H1 (cell line): ENCODE measurements around the gene ZBED1. TPM values are rescaled to one million over a fixed set of nuclear protein-coding genes. Genes with fewer than 3 reads are reported as not detected.

Experiments
- CTCF ChIA-PET: fragments of 300-600 bp; sonication (Branson Sonifier 250); formaldehyde crosslinking; loops from one replicate; lab custom pipeline; 2021; ENCODE audit not compliant: partially characterized antibody; lab: Charles Lee
- POLR2A ChIA-PET: fragments of 300-600 bp; sonication (Branson Sonifier 250); formaldehyde crosslinking; loops from one replicate; lab custom pipeline; 2021; ENCODE audit warnings: inconsistent platforms; ENCODE audit not compliant: partially characterized antibody; lab: Charles Lee
- DNase-seq, 2 experiments: peaks; one replicate each; pipeline versions ENCODE4 v3.0.0 to v3.0.0-alpha.2; 2010 to 2022; ENCODE audit warnings: low spot score in 2 of 2, low read depth in 1 of 2, mixed read lengths in 1 of 2
- FAIRE-seq: peaks from 2 replicates; lab custom pipeline; 2011; peaks lifted over from hg19 to GRCh38; lab: Jason Lieb, UNC
- H2AFZ ChIP-seq: 2 replicates; pipeline ENCODE4 v1.8.1; 2012; ENCODE audit warnings: low read length, inconsistent platforms
- H2AK5ac ChIP-seq: 2 replicates; pipeline ENCODE4 v1.6.1; 2013; ENCODE audit warnings: low read depth, low read length
- H2BK120ac ChIP-seq: replicated peaks from 2 replicates; pipeline ENCODE3; 2013; ENCODE audit warnings: low read depth, low read length, inconsistent platforms
- H2BK12ac ChIP-seq: 2 replicates; pipeline ENCODE4 v1.6.1; 2013; ENCODE audit warnings: low read depth, low read length
- H2BK15ac ChIP-seq: 2 replicates; pipeline ENCODE4 v1.6.1; 2013; ENCODE audit warnings: low read length
- H2BK20ac ChIP-seq: 2 replicates; pipeline ENCODE4 v1.6.1; 2013; ENCODE audit warnings: low read length
- H2BK5ac ChIP-seq: 2 replicates; pipeline ENCODE4 v1.6.1; 2013; ENCODE audit warnings: low read depth, low read length
- H3K14ac ChIP-seq: 2 replicates; pipeline ENCODE4 v1.6.1; 2013; ENCODE audit warnings: inconsistent platforms; ENCODE audit not compliant: insufficient read length
- H3K18ac ChIP-seq: 2 replicates; pipeline ENCODE4 v1.6.1; 2013; ENCODE audit warnings: low read length; ENCODE audit errors: extremely low read depth
- H3K23ac ChIP-seq: 2 replicates; pipeline ENCODE4 v1.6.1; 2013; ENCODE audit warnings: inconsistent platforms; ENCODE audit not compliant: insufficient read length
- H3K23me2 ChIP-seq: 2 replicates; pipeline ENCODE4 v1.6.1; 2013; ENCODE audit warnings: low read depth, low read length
- H3K27ac ChIP-seq: 2 replicates; pipeline ENCODE4 v1.6.1; 2011; ENCODE audit warnings: low read depth, low read length, inconsistent platforms
- H3K27me3 ChIP-seq, 4 experiments: replicated peaks in 1 of 4; 1 replicate in 1 of 4; 2 replicates in 3 of 4; pipeline versions ENCODE4 v1.6.1 to v1.8.1; 2011 to 2013; ENCODE audit warnings: low read length in 3 of 4, mild to moderate bottlenecking in 3 of 4, inconsistent platforms in 2 of 4, mixed read lengths in 2 of 4, moderate library complexity in 1 of 4; ENCODE audit not compliant: control insufficient read depth in 3 of 4, insufficient read depth in 3 of 4; ENCODE audit errors: extremely low read depth in 1 of 4
- H3K36me3 ChIP-seq, 4 experiments: 2 replicates each; pipeline versions ENCODE4 v1.6.1 to v1.8.1; 2011 to 2013; ENCODE audit warnings: mild to moderate bottlenecking in 4 of 4, low read length in 3 of 4, moderate library complexity in 2 of 4, control low read depth in 1 of 4, inconsistent platforms in 1 of 4; ENCODE audit not compliant: insufficient read depth in 4 of 4, control insufficient read depth in 2 of 4
- H3K4ac ChIP-seq: replicated peaks from 2 replicates; pipeline ENCODE3; 2013; ENCODE audit warnings: low read length, low read depth, mixed read lengths, inconsistent platforms; ENCODE audit not compliant: insufficient read length
- H3K4me1 ChIP-seq, 4 experiments: replicated peaks in 1 of 4; 1 replicate in 1 of 4; 2 replicates in 3 of 4; pipeline versions ENCODE4 v1.6.1 to v1.8.1; 2011 to 2013; ENCODE audit warnings: low read length in 3 of 4, inconsistent platforms in 2 of 4, mixed read lengths in 1 of 4; ENCODE audit not compliant: insufficient read depth in 4 of 4, control insufficient read depth in 3 of 4
- H3K4me2 ChIP-seq, 2 experiments: 2 replicates each; pipeline versions ENCODE4 v1.6.1 to v1.8.1; 2011 to 2013; ENCODE audit warnings: low read depth in 2 of 2, low read length in 2 of 2, control low read depth in 1 of 2, inconsistent platforms in 1 of 2, mild to moderate bottlenecking in 1 of 2; ENCODE audit not compliant: insufficient read depth in 1 of 2
- H3K4me3 ChIP-seq, 4 experiments: fragments of 200-600, 300-600 bp in 1 of 4; sonication (generic), shearing (Covaris generic), sonication (Bioruptor Twin) in 1 of 4; 2 replicates each; pipeline versions ENCODE4 v1.5.1 to v1.8.1; 2011 to 2016; ENCODE audit warnings: low read length in 4 of 4, low read depth in 3 of 4, control low read depth in 2 of 4, inconsistent platforms in 2 of 4, mild to moderate bottlenecking in 2 of 4, mixed read lengths in 1 of 4, moderate library complexity in 1 of 4; ENCODE audit not compliant: insufficient read depth in 2 of 4; ENCODE audit errors: extremely low read depth in 1 of 4
- H3K56ac ChIP-seq: replicated peaks from 2 replicates; pipeline ENCODE3; 2013; ENCODE audit warnings: low read depth, mild to moderate bottlenecking, mixed read lengths, low read length, inconsistent platforms; ENCODE audit not compliant: insufficient read length
- H3K79me1 ChIP-seq: 2 replicates; pipeline ENCODE4 v1.6.1; 2013; ENCODE audit warnings: low read depth, low read length, control low read depth
- H3K79me2 ChIP-seq, 2 experiments: 2 replicates each; pipeline versions ENCODE4 v1.6.1 to v1.8.1; 2012 to 2013; ENCODE audit warnings: low read length in 2 of 2, mild to moderate bottlenecking in 2 of 2, inconsistent platforms in 1 of 2; ENCODE audit not compliant: insufficient read depth in 2 of 2, control insufficient read depth in 1 of 2
- H3K9ac ChIP-seq, 4 experiments: replicated peaks in 1 of 4; 1 replicate in 1 of 4; 2 replicates in 3 of 4; pipeline versions ENCODE4 v1.6.1 to v1.8.1; 2011 to 2013; ENCODE audit warnings: low read depth in 3 of 4, low read length in 3 of 4, control low read depth in 2 of 4, mild to moderate bottlenecking in 2 of 4, moderate library complexity in 2 of 4, inconsistent platforms in 1 of 4; ENCODE audit errors: extremely low read depth in 1 of 4
- H3K9me3 ChIP-seq, 2 experiments: 2 replicates each; pipeline versions ENCODE4 v1.6.1 to v1.8.1; 2012 to 2013; ENCODE audit warnings: mild to moderate bottlenecking in 2 of 2, moderate library complexity in 2 of 2, control low read depth in 1 of 2, inconsistent platforms in 1 of 2, low read depth in 1 of 2, low read length in 1 of 2, mixed read lengths in 1 of 2; ENCODE audit not compliant: insufficient read depth in 2 of 2
- H4K20me1 ChIP-seq, 2 experiments: replicated peaks in 1 of 2; 2 replicates each; pipeline versions ENCODE3 to v1.8.1; 2011 to 2013; ENCODE audit warnings: inconsistent platforms in 2 of 2, low read length in 2 of 2, mild to moderate bottlenecking in 1 of 2; ENCODE audit not compliant: insufficient read depth in 2 of 2, control insufficient read depth in 1 of 2
- H4K5ac ChIP-seq: 2 replicates; pipeline ENCODE4 v1.6.1; 2013; ENCODE audit warnings: low read length, low read depth, mixed read lengths, inconsistent platforms; ENCODE audit not compliant: insufficient read length
- H4K8ac ChIP-seq: 2 replicates; pipeline ENCODE4 v1.8.0; 2013; ENCODE audit warnings: mild to moderate bottlenecking, moderate library complexity, low read length, inconsistent platforms; ENCODE audit not compliant: insufficient read depth; ENCODE audit errors: extremely low read depth
- H4K91ac ChIP-seq: replicated peaks from 2 replicates; pipeline ENCODE3; 2013; ENCODE audit warnings: low read length, mixed read lengths, inconsistent platforms; ENCODE audit not compliant: insufficient read length
- CREB1 ChIP-seq: IDR thresholded peaks from 2 replicates; pipeline ENCODE4 v1.6.1; 2012; ENCODE audit warnings: inconsistent platforms
- E2F6 ChIP-seq: IDR thresholded peaks from 2 replicates; pipeline ENCODE4 v1.6.1; 2012; ENCODE audit warnings: inconsistent platforms
- EGR1 ChIP-seq: IDR thresholded peaks from 2 replicates; pipeline ENCODE4 v1.6.1; 2011; ENCODE audit warnings: low read depth, low read length, borderline replicate concordance
- EP300 ChIP-seq, 2 experiments: IDR thresholded peaks; 1 replicate in 1 of 2; 2 replicates in 1 of 2; pipeline ENCODE4 v1.6.1; 2011 to 2012; ENCODE audit warnings: low read depth in 2 of 2, low read length in 2 of 2, mild to moderate bottlenecking in 2 of 2, borderline replicate concordance in 1 of 2, inconsistent platforms in 1 of 2, moderate library complexity in 1 of 2
- POLR2AphosphoS5 ChIP-seq: IDR thresholded peaks from 2 replicates; pipeline ENCODE4 v1.6.1; 2011; ENCODE audit warnings: low read depth, low read length
- RAD21 ChIP-seq, 2 experiments: IDR thresholded peaks in 1 of 2; conservative IDR thresholded peaks in 1 of 2; 2 replicates each; pipeline ENCODE4 v1.6.1; 2011; ENCODE audit warnings: low read depth in 2 of 2, low read length in 2 of 2, improper control_type of control experiment in 1 of 2, inconsistent platforms in 1 of 2, mild to moderate bottlenecking in 1 of 2, moderate library complexity in 1 of 2
- YY1 ChIP-seq: IDR thresholded peaks from 2 replicates; pipeline ENCODE4 v1.6.1; 2011; ENCODE audit warnings: low read depth, mild to moderate bottlenecking, low read length
- WGBS, 2 experiments: shearing (Covaris generic) in 1 of 2; methylation state at CpG; one replicate each; pipeline versions ENCODE4 v1.1.6 to v1.1.7; 2013 to 2015; ENCODE audit warnings: low lambda C conversion rate in 2 of 2, mixed read lengths in 2 of 2, inconsistent platforms in 1 of 2, low coverage in 1 of 2, missing lambda C conversion rate in 1 of 2; ENCODE audit not compliant: insufficient replicate concordance in 2 of 2, insufficient coverage in 1 of 2, insufficient read length in 1 of 2; ENCODE audit errors: extremely low coverage in 1 of 2, missing lambda C conversion rate in 1 of 2; 5-methylcytosine and 5-hydroxymethylcytosine counted together
- polyA plus RNA-seq, 7 experiments: library from polyadenylated mRNA; depleted of rRNA in 3 of 7; stranded (reverse) in 5 of 7; unstranded in 2 of 7; fragments of >200 nt in 5 of 7; fragments of 200-250 nt in 2 of 7; gene quantifications; 1 replicate in 5 of 7; 2 replicates in 1 of 7; 4 replicates in 1 of 7; pipeline versions ENCODE4 v1.2.1 to v1.2.3, GENCODE V29; 2011 to 2013; ENCODE audit warnings: missing spikeins in 2 of 7, mixed read lengths in 2 of 7
- total RNA-seq: library from RNA; stranded (reverse); fragmentation: NEBNext Ultra II Directional; extraction: Animal tissue kit (Norgen Biotek cat#: 25700); gene quantifications from 2 replicates; pipeline ENCODE4 v1.2.1, GENCODE V29; 2021
- TF ChIP-seq, protein P1 (sequence below): IDR thresholded peaks from 2 replicates; pipeline ENCODE4 v1.6.1; 2012; ENCODE audit warnings: inconsistent platforms

Gene ZBED1
- total and polyA plus RNA-seq, 2 of the 8 experiments (the other 6 are each of a cell fraction or from before 2014, with no cell fraction given): 28.5 to 45.8 TPM

DNA sequence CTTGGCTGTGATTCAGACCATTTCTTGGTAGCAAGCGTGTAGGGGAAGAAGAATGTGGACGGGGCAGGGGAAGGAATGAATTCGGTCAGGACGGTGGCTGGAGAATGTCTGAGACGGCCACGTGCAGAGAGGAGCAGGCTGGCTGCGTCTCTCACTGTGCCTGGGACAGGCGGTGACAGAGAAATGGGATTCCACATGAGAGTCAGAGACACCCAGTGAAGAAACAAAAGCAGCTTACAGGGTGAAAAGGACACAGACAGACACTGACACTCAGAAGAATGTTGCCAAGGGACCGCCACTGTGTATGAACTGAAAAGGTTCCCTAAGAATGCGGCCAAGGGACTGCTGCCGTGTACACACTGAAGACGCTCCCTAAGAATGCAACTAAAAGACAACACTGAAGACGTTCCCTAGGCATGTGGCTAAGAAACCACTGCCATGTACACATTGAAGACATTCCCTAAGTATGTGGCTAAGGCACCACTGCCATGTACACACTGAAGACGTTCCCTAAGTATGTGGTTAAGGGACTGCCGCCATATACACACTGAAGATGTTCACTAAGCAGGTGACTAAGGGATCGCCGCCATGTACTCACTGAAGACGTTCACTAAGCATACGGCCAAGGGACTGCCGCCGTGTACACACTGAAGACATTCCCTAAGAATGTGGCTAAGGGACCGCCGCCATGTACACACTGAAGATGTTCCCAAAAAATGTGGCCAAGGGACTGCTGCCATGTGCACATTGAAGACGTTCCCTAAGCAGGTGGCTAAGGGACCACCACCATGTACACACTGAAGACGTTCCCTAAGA, 49.1 kb downstream of the ZBED1 start:
- Histone ChIP-seq H3K36me3 (peaks cover 0 to 4% (median 0%) of the 10 kb centered on the region in 4 experiments; a peak in 4 of 8 replicates), H3K9ac (no peak overlapping the region; a peak in 1 of 7 replicates), H3K79me1 (peaks cover 12% of the 10 kb centered on the region), H4K20me1 (peaks cover 0 to 2% of the 10 kb centered on the region in 2 experiments), H3K23ac (no peak overlapping the region), H2BK20ac (0 out of 2 replicates have a peak overlapping the region, but pooled peaks have one; percentile 28), H4K8ac (peak overlapping the region; percentile 58; the same call in 1 of the 2 replicates), H3K79me2 (peaks cover 4 to 80% of the 10 kb centered on the region in 2 experiments; a peak in 3 of 4 replicates), H2BK120ac (peak overlapping the region; percentile 47), H2AFZ (no peak overlapping the region), H3K27me3 (no peaks in the 10 kb centered on the region), H3K4me2 (peak overlapping the region in 1 of 2 experiments; percentile 43; a peak in 2 of 4 replicates), H3K27ac (peak overlapping the region; percentile 55; the same call in 1 of the 2 replicates), H3K14ac (no peak overlapping the region), H3K4me1 (peaks cover 0 to 11% (median 5%) of the 10 kb centered on the region in 4 experiments; a peak in 4 of 7 replicates), H3K4ac (no peak overlapping the region), H2BK15ac (peak overlapping the region; percentile 76; the same call in 1 of the 2 replicates), H3K18ac (peak overlapping the region; percentile 52), H3K56ac (no peak overlapping the region), H3K4me3 (no peak overlapping the region), H3K9me3 (peaks cover 5 to 6% of the 10 kb centered on the region in 2 experiments; a peak in 2 of 4 replicates), H2BK12ac (peak overlapping the region; percentile 64), H2AK5ac (peak overlapping the region; percentile 94; the same call in 1 of the 2 replicates), H2BK5ac (peak overlapping the region; percentile 21), H4K91ac (peak overlapping the region; percentile 77), H3K23me2 (no peaks in the 10 kb centered on the region), H4K5ac (peak overlapping the region; percentile 75)
- WGBS, 2 experiments: 70% methylated on average over 25 of the region's 25 CpGs; no CpG with 5 or more reads in 1 of the 2 experiments
- FAIRE-seq: peak; percentile 98
- POLR2A ChIA-PET: no interaction called here
- peak in 1 of 2 experiments; percentile 66 for DNase-seq
- CTCF ChIA-PET: no interaction called here
- TF ChIP-seq POLR2AphosphoS5 (0 out of 2 replicates have a peak, but pooled peaks have one; percentile 16), EP300 (IDR thresholded peaks at IDR 0.05; ENCODE audit: borderline replicate concordance in 1 of 2, low read depth in 2 of 2, low read length in 2 of 2) (no peak), RAD21 (IDR thresholded peaks at IDR 0.05 in 1 of 2, conservative IDR thresholded peaks at IDR 0.05 in 1 of 2; ENCODE audit: low read depth in 2 of 2, low read length in 2 of 2) (peak in 1 of 2 experiments; percentile 1; a peak in 1 of 4 replicates), YY1 (peak; percentile 36; the same call in 1 of the 2 replicates), CREB1 (0 out of 2 replicates have a peak, but pooled peaks have one; percentile 29), E2F6 (no peak), EGR1 (peak; percentile 32; the same call in 1 of the 2 replicates)
- TF ChIP-seq, protein P1, sequence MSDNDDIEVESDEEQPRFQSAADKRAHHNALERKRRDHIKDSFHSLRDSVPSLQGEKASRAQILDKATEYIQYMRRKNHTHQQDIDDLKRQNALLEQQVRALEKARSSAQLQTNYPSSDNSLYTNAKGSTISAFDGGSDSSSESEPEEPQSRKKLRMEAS: peak; percentile 75; the same call in 1 of the 2 replicates
